GM18498 (cell line): ENCODE data around the gene TAF10.

Source experiments
- ATAC-seq: cut with Tn5 transposase; IDR thresholded peaks from one replicate; pipeline ENCODE4 v1.9.1; 2021; ENCODE audit warnings: mild to moderate bottlenecking, moderate library complexity; ENCODE audit not compliant: unreplicated experiment

Gene TAF10

DNA sequence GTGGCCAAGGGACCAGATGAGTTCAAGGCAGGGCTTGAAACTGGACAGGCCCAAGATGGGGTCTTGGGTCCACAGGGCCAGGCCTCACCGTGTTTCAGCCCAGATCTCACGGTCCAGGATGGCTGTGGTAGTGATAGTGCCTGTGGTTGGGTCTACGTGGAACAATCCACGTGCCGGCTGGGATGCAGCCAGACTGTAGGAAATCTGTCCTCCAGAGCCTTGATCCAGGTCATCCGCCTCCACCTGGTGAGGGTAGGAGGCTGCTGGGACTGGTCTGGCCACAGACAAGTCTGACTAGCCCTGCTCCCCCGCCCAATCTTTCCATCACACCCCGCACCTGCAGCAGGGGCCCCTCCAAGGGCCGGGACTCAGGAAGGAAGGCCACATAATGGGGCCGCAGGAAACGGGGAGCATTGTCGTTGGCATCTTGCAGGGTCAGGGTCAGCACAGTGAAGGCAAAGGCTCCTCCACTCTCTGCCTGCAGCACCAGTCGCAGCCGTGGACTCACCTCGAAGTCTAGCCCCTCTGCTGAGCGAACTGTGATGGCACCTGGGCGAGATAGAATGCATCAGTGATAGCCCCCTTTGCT lies 13.9 kb upstream of the TAF10 start:
- ATAC-seq: no peak

DNA sequence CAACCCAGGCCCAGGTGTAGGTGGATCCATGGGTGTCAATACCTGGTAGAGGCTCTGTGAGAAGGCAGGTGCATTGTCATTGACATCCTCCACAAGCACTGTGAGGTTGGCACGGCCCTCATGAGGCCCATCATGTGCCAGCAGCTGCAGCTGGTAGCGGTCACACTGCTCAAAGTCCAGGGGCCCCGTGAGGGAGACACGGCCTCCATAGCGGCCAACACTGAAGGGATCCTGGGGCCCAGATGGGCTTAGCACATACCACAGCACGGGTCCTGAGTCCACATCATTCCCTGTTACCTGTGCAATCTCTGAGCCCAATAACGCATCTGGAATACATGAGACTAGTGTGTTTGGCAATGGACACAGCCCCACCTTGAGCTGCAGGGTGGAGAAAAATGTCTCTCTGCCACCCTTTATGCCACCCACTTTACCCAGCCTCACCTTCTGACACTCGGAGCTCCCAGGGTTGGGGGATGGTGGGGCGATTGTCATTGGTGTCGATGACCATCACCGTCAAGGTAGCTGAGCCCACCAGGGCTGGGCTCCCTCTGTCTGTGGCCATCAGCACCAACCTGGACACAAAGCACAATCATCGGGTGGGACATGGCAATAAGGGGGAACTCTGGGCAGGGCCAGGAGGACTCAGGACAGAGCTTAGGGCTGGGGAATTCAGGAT lies 13.3 kb upstream of the TAF10 start:
- ATAC-seq: no peak

DNA sequence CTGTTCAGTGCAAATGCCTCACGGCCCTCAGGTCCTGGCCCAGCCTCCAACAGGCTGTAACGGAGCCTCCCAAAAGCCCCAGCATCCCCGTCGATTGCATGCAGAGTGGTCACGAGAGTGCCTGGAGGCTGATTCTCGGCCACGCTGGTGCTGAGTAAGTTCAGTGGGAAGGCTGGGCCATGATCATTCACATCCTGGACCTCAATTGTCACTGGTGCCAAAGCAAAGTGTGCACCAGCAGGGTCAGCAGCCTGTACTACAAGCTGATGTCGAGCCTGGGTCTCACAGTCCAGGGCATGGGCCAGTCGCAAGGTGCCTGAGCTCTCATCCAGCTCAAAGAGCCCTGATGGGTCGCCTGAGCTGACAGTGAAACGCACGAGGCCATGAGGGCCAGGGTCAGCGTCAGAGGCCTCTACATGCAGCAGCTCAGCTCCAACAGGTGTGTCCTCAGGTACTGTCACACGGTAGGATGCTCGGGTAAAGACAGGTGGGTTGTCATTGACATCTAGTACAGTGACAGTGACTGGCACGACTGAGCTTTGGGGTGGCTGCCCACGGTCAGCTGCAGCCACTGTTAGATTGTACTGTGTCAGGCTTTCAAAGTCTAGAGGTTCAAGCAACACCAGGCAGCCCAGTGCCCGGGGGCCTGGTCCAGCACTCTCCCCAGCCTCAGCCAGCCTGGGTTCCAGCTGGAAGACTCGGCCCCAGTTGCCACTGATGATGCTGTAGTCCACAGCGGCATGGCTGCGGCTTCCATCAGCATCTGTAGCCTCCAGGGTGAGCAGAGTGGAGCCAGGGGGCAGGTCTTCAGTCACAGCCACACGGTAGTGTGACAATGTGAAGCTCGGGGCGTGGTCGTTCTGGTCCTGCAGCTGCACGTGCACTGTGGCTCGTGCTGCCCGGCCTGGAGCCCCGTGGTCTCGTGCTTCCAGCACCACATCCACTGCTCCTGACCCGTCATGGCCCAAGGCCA lies 11.7 kb upstream of the TAF10 start:
- ATAC-seq: no peak

DNA sequence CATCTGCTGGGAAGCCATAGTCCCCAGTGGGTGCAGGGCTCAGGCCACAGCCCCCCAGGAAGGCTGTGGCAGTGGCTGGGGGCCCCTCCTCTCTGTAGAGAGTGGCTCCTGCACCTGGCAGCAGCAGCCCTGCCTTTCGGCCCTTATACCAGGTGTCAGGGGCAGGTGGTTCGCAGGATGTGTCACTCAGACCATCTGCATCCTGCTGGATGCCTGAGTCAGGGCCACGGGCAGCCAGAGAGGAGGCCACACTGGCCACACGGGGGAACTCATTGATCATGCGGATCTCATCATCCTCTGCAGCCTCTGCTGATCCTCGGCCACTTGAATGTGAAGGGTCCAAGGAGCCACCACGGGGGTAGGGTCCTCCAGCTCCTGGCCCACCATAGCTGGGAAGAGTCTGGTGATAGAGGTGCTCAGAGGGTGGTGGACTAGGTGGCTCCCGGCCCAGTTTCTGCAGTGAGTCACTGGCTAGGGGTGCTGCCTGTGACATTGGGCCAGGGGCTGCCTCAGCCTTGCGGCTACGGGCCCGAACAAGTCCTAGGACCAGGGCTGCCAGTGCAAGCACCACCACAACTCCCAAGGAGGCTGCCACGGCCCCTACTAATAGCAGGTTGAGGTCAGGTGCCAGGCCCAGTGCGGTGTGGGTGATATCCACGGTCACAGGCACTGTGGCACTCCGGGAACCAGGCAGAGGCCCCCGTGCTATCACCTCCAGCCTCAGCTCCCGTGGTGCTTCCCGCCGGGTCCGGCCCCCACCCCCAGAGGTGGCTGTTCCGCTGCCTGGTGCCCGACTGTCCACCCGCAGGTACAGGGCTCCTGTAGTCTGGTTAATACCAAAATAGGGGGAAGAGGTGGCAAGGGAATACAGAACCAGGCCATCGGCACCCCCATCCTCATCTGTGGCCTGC lies 10.5 kb upstream of the TAF10 start:
- ATAC-seq: no peak

DNA sequence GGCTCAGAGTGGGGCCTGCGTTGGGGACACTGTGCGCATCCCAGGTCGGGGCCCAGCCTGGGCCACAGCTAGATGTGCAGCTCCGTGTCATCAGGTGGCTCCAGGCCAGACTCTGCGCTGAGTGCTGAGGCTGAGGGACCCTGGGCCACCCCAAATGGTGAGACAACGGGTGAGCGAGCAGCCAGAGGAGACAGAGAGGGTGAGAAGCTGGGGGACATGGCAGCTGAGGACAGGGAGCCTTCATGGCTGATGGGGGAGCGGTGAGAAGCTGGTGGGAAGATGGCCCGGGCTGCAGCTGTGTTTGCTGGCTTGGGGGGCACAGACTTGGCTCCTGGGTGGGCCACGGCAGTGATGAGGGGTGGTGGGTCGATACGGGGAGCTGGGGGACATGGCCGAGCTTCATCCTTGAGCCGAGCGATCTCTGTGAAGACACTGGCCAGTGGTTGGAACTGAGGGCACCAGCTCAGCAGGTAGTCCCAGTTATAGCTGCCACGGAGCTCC lies 9.7 kb upstream of the TAF10 start:
- ATAC-seq: no peak

DNA sequence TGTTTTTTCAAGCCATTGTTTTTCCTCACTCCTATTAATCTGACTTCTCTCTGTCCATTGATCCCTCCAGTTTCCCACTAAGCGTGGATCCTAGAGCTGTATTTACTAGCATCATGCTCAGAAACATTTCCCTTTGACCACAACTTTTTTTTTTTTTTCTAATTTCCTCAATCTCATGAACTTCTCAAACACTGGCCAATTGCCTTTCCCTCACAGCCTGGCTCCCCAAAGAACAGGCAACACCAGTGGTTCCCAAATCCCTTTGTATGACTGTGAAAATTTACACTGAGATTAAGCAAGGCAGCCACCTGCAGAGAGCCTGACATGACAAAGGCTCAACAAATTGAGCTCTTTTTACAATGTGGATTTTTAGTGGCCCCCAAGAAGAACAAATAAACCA lies 8.6 kb upstream of the TAF10 start:
- no peak for ATAC-seq

DNA sequence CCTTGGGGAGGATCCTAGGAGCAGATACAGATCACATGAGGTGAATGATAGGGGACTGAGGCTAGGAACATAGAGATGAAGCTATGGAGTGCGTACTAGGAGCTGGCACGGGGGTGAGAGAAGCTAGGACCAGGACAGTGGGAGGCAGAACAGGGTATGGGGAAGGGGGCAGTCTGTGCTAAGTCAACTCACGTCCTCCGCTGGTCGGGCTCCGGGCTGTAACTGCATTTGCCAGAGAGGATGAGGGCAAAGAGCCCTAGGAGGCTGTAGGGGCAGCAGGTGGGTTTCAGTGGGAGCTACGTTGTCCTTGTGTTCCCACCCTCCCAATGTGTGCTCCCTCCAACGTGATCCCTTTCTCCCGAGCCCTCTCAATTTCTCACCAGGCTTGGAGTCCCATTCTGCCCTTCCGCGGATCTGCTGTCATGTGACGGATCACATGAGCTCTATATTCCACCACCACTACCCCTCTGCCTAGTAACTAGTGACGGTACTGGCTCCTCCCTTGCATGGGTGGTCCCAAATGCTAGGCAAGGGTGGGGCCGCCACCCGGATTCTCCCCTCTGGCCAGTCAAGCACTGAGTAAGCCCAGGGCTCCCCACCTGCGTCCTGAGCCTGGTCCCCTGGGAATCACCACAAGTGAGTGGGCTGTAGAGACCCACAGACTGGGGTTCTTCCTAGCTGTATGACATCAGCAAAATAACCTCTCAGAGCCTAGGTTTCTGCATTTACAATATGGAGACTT lies 7.2 kb upstream of the TAF10 start, which contains the start of gene TPP1:
Gene TPP1, minus strand, starts transcription at position 419 of the 742 bp plus-strand sequence. Its CDS starts 22 bp downstream, at position 397.
- peak; percentile 99 for ATAC-seq

DNA sequence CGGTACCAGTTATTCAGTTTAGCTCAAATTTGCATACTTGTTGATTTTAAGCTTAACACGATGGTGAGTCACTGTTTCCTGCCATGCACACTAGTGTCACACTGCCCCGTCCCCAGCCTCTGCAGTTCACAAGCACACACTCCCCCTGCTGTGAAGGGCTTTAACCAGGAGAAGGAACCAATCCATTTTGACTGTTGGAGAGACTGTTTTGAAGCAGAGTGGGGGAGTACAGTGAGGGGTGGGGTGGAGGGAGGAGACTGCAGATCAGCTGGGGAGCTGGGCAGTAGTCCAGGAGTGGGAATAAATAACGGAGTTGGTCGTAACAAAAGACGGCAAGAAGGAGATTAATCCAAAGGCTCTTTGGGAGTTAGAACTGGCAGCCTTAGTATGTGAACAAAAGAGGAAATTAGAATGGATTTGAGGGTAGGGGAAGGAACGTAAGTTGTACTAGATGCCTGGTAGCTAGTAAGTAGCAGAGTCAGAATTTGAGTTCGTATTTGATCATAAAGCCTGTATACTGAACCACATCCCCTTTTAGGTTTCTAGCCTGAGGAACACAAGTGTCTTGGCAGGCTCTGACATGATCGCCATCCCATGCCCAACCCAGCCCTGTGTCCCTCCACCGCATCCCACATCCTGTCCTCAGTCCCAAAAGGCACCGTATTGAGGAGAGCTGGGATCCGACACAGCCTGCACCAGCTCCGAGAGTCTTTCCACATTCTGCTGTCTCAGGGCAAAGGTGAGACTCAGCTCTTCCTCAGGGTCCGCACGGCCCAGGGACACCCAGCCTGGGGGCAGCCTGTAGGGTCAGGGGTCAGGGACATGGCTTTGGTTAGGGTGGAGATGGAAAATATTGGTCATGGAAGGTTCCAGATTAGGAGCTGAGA lies 6.3 kb upstream of the TAF10 start:
- ATAC-seq: no peak

DNA sequence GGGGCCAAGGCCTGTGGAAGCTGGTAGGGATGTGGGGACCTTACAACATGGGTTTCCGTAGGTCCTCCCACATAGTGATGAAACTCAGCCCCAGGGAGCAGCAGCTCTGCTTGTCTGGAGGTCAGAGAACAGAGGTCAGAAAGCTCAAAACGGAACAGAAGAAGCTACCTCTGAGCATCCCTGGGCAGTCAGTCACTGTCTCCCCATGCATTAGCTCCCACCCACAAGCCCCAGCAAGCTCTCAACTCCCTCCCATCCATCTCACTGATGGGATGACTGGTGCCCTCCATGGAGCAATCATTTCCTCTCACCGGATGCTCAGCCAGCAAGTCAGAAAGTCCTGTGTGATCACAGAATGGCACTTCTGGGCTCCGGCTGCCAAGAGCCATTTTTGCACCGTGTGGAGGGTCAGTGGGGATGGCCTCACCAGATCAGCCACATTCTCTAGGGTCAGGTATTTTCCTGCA lies 5.3 kb upstream of the TAF10 start:
- no peak for ATAC-seq

DNA sequence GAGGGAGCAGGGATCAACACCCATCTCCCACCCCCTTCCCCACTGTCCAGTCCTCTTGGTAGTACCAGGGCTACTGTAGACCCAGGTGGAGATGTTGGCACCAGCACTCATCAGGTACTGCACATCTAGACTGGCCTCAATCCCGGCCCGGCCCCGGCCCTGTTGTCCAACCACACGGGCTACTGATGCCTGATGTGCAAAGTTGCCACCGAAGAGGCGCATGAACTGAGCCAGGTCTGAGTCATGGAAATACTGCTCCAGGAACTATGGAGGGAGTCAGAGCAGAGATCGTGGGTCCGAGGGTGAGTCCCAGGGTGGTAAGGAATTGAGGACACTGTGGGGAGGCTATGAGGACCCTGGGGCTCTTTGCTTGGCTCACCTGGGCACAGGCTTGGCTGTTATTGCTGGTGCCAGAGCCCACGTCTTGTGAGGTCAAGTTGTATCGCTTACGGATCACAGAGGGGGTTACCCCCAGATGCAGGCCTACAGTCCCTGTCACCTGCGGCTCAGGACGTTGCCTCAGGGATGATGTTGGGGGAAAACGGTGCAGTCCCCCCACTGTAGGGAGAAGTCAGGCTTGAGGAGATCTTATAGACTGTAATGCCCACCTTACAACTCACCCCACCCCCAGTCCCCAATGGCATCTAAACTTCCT lies 4.7 kb upstream of the TAF10 start:
- no peak for ATAC-seq

DNA sequence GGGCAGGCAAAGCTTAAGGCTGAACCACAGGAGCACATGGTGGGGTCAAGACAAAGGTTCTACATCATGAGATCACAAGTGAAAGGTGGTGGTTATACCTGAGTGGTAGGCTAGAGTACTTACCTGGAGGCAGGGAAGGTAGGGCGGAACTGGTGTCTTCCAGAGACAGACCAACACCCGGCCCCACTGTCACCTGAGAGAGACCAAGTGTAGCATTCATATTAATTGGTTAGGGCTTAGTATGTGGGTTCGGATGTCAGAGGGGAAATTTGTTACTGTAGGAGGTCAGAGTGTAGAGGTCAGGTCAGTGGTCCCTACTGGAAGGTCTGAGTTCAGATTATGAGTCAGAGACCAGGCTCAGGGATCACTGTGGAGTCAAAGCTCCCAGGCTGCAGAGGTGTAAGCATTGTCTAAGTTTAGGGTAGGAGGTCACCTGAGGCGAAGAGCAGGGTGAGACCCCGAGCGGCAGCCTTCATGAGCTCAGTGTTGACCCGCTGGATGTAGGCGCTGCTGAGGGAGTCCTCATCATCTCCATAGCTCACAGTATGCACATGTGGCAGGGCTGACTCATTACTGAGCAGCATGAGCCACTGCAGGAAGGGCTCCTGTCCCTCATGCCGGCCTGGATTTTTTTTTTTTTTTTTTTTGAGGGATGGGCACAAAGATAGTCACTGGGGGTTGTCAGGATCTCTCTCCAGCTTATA lies 4.0 kb upstream of the TAF10 start:
- no peak for ATAC-seq

DNA sequence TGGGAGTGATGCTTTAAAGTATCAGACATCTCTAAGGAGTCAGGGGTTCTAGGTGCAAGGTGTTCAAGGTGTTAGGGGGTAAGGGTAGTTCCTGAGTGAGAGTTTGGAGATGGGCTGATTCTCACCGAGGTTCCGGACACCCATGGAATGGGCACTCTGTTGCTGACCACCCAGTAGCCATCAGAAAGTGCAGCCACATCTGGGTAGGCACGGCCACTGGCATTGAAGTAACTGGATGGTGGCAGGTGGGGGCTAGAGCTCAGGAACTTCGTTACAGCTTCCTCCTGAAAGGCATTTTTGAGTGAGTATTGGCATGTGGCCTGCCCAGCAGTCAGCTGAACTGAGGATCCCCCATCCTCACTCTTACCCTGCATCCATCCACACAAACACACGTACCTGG lies 3.0 kb upstream of the TAF10 start:
- no peak for ATAC-seq

DNA sequence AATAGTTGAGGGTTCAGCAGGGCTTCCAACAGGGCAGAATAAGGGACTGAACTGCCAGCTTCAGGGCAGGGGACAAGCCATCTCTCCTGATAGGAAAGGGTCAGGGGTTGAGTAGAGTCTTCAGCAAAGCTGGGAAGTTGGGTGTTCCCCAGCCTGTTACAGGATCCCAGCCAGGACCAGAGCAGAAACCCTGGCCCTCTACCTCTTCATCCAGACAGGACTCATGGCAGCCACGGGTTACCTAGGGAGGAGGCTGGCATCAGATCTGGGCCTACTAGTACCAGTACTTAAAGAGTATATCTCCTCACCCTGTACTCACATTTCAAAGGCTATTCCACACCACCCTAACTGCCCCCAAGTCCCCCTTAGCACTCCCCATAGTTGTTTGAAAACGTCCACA lies 2.4 kb upstream of the TAF10 start:
- no peak for ATAC-seq

DNA sequence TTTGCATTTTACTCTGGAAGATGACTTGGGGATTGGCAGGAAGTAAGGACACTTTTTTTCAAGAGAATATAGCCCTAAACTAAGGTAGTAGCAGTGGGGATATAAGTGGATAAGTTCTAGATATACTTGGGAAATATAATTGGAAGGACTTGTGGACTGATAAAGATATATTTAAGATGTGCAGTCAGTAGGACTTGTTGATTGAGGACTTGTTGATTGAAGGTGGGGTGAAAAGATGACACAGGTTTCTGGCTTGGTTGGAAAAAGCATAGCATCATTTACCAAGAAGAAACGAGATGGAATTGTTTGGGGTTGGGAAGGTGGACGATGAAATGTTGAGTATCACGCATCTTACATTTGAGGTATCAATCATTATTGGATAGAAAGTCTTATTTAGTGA lies 1.5 kb upstream of the TAF10 start:
- ATAC-seq: no peak

DNA sequence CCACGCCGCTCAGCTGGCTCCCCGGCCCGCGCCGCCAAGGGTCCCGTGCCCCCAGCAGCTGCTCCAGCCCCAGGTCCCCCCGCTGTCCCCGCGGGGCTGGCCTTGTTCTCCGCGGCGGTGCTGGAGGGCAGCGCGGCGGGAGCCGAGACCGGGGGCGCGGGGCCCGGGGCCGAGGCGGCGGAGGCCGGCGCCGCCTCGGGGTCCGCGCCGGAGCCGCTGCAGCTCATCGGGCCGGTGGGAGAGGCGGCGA lies 128 bp downstream of the TAF10 start:
- ATAC-seq: peak; percentile 22

DNA sequence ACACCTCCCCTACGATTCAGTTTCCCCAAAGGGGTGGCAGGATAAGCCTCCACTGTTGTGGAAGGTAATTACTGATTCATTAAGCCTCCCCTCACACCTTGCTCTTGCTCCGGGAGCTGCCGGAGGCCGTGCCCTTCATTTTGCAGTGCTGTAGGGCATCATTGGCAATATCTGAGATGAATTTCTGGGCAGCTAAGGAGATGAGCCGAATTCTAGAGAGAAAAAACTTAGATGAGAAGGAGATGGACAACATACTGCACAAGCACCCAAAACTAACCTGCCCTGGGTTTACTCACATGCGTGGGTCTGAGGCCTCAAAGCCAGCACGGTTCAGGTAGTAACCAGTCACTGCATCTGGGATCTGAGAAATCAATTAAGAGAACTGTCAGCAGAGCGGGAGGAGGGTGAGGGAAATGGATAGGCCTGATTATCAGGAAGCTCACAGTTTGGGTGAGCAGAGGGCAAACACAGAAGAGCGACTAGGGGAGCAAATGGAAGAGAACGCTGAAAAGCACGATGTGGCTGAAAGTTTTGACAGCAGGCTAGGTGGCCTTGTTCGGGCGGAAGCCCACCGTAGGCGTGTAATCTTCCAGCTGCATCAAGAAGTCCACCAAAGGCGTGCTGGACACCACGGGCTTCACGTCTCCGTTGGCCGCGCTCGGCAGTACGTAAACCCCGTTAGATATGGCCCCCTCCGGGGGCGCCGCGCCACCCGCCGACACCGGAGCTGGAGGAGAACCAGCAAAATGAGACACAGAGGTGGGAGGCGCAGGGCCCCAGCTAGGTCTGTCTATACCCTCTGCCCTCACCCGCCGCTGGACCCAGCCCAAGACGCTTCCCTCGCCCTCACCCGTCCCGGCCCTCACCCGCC lies 689 bp downstream of the TAF10 start:
- no peak for ATAC-seq

DNA sequence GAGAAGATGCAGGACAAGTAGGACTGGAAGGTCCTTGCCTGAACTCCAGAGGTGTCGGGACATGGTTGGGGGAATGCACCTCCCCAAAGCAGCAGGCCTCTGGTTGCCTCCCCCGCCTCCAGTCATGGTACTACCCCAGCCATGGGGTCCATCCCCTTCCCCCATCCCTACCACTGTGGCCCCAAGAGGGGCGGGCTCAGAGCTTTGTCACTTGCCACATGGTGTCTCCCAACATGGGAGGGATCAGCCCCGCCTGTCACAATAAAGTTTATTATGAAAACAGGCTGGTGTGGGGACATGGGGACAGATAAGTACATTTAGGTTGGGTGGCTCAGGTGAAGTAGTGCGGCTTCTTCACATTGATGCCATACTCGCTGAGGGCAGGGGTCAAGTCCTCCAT lies 1.4 kb downstream of the TAF10 start:
- ATAC-seq: no peak
